ENCODE measurements around the gene NFATC1.

Gene NFATC1

GRCh38 chr18:79511271-79511670 lies 115.5 kb downstream of the NFATC1 start:
- no peak for DNase-seq

DNA sequence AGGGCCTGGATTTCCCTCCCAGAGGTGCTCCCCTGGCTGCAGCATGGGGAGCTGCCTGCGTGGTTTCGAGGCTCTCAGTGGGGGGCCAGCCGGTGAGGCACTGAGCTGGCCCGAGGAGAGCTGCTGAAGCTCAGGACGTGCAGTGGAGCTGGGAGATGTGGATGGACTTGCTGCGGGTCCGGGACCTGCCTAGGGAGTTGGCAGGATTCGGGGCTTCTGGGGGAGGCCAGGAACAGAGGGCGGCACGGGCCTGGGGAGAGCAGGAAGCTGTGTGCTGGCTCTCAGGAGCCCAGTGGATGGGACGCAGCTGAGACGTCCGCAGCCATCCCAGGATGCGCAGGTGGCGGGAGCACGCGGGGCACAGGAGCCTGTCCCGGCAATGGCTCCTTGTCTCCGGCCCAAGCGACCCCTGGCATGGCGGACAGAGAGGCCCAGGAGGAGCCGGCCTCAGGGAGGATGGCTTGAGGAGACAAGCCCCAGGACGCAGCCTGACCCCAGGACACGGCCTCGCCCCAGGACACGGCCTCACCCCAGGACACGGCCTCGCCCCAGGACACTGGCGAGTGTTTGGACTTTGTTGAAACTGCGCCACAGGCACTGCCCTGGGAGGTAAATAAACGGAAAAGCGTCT lies 116.1 kb downstream of the NFATC1 start:
- no peak for DNase-seq

DNA sequence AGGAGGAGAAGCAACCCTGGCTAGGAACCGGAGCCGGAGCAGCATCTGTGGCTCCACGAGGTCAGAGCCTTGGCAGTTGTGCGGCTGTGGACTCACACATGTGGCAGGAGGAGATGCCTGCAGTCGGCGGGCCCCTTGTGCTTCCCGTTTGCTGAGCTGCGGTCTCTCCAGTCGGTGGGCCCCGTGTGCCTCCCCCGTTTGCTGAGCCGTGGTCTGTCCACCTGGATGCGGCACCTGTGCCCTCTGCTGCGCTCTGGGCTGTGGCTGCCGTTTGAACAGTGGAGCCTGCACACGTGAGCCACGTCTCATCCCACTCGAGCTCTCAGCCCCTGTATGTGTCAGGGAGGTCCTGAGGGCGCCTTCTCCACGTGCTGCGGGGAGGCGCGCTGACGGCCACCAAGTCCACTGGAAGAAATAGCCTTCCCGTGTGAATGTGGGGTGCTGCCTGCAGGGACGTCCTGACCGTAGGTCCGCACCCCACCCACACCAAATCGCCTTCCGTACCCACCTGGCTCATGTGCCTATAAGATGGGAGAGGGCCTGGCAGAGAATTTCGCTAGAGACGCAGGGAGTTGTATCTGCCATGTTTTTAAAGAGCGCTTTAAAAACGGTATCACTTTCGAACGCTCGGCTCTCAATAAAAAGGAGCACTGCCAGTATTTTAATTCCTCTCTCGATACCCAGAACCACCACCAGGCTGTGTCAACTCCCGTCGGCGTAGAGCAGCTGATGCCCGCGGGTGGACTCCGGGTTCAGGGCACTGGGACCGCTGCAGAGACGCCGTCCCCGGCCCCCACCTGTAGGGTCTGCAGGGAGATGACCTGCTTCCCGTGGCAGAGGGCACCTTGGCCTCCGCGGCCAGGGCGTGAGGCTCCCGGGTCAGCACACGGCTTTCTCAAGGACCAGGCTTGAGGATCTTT lies 117.0 kb downstream of the NFATC1 start:
- DNase-seq: no peak

DNA sequence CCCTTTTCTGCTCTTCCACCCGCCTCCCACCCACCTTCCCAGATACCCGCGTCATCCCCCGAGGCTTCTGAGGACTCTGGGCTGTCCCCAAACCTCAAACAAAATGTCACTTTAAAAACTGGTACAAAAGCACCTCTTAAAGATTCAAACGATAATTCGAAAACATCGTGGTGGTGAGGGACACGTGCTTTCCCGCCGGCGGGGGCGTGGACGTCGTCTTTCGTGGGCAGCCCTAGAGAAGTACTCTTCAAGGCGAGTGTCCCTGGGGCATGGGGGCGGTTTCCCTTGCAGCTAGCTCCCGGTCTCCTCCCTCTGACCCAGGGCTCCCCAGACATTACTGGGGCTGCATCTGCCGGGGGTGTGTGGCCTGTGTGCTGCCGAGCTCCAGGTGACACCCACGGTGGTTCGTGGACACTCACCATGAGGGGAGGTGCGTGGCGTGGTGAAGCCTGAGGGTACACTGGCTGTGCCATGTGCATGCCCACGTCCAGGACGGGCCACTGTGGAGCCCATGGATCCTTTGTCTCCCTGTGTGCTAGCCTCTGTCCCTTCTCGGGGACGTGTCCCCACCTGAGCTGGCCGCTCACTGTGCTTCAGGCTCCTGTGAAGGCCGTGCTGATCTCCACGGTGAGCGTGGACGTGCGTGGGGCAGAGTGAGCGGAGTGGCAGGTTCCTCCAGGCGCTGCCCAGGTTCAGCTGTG lies 117.8 kb downstream of the NFATC1 start:
- DNase-seq: no peak

- no peak for DNase-seq
These were observed 119.6 kb downstream of the NFATC1 start for GRCh38 chr18:79515331-79515730.

- DNase-seq: no peak
These were observed 120.2 kb downstream of the NFATC1 start for GRCh38 chr18:79515944-79516351.

DNA sequence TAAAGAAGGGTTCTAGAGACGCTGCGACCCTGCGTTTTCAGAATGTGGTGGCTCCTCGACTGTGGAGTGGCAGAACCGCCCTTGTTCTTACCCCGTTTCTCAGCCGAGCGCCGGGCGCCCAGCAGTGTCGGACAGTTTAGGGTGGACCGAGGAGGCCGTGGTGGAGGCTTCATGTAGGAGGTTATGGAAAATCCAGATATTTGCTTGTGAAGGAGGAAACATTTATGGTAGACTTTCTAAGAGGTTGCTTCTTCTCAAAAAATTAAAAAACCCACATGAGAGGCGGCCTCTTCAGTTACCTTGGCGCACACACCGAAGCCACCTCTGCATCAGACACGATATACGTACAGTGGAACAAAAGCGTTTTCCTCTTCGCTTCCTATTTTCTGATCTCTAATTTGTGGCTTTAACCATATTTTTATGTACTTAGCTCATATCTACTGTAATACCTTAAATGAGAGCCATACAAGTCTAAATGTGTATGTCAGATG lies 120.8 kb downstream of the NFATC1 start:
- DNase-seq: no peak

- DNase-seq: no peak
These were observed 121.6 kb downstream of the NFATC1 start for GRCh38 chr18:79517341-79517740.

GRCh38 chr18:79518028-79518682 lies 122.4 kb downstream of the NFATC1 start:
- no peak for DNase-seq

- no peak for DNase-seq
These were observed 123.0 kb downstream of the NFATC1 start for GRCh38 chr18:79518683-79519128.

DNA sequence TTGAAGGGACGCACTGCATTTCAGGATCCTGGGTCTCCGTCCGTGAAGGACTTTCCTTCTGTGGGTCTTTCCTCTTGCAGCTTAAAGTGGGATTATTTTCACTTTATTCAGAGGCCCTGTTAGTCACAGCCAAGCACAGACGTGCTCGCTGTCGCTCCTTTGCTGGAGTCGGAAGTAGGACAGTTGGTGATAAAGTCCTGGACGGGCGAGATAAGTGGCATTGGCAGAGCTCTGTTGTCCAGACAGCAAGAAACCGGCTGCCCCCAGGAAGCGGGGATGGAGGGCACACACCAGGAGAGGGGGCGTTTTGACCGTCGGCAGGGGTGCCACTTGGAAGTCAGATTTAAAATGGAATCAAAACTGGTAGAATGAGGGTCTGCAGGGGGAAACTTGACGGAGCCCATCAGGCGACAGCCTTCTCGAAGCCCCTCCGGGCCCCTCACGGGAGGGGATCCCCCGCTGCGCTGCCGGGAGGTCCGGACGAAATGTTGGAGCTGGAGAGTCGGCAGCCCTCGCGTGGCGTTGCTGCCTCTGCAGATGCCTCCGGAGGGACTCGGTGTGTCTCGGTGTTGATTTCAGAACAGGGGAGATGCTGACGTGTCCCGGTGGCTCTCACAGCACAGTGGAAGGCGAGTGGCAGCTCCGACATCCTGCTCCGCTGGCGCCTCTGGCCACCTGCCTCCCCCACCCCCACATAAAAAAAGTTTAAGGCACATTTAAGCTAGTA lies 124.2 kb downstream of the NFATC1 start:
- DNase-seq: no peak

GRCh38 chr18:79520478-79521390 lies 125.0 kb downstream of the NFATC1 start:
- DNase-seq: no peak

DNA sequence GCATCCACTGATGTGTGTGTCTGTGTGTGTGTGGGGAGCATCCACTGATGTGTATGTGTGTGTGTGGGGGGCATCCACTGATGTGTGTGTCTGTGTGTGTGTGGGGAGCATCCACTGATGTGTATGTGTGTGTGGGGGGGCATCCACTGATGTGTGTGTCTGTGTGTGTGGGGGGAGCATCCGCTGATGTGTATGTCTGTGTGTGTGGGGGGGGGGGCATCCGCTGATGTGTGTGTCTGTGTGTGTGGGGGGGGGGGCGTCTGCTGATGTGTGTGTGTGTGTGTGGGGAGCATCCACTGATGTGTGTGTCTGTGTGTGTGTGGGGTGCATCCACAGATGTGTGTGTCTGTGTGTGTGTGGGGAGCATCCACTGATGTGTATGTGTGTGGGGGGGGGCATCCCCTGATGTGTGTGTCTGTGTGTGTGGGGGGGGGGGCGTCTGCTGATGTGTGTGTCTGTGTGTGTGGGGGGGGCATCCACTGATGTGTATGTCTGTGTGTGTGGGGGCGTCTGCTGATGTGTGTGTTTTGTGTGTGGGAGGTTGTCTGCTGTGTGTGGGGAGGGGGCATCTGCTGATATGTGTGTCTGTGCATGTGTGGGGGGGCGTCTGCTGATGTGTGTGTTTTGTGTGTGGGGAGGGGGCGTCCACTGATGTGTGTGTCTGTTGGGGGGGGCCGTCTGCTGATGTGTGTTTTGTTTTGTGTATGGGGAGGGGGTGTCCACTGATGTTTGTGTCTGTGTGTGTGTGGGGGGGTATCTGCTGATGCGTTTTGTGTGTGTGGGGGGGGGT lies 125.9 kb downstream of the NFATC1 start:
- no peak for DNase-seq

DNA sequence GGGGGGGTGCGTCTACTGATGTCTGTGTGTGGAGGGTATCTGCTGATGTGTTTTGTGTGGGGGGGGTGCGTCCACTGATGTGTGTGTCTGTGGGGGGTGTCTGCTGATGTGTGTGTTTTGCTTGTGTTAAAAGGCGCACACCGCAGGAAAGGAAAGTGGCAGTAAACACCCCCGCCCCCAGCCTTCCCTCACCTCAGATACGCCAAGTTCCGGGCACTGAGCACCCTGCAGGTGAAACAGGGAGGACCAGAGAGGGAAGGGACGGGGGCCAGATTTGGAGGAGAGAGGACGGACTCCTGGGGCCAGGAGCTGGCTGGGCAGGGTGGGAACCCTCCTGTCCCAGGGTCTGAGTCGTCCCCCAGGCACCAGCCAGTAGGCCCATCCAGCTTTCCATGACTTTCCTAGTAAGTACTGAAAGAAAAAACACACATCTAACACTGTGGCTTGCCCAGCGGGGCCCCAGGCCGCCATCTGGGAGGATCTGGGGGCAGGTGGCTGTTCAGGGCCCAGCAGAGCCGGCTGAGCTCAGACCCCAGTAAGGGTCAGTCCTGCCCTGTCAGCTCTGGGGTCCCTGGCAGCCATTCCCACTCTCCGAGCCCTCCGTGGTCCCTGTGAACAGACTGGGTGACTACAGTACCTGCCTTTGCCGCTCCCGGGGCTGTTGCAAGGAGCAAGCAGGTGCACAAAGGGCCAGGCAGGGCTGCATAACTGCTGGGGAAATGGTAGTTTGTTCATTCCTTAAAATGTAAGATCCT lies 126.9 kb downstream of the NFATC1 start:
- no peak for DNase-seq

- no peak for DNase-seq
These were observed 127.5 kb downstream of the NFATC1 start for GRCh38 chr18:79523206-79523735.

GRCh38 chr18:79523736-79524180 lies 128.0 kb downstream of the NFATC1 start:
- no peak for DNase-seq

GRCh38 chr18:79524181-79525078 lies 128.7 kb downstream of the NFATC1 start:
- DNase-seq: no peak

Data from RPMI8226 (cell line).